Endothelial cell of umbilical vein (primary cell): ENCODE results near the gene ZGLP1.

Experiments
- EZH2 ChIP-seq: IDR thresholded peaks from 2 replicates; pipeline ENCODE4 v1.6.1; 2012; ENCODE audit warnings: borderline replicate concordance, low read depth, mild to moderate bottlenecking, moderate library complexity, low read length, inconsistent platforms; ENCODE audit not compliant: severe bottlenecking
- GATA2 ChIP-seq: IDR thresholded peaks from 2 replicates; pipeline ENCODE4 v1.7.0; 2011; ENCODE audit warnings: low read depth, mild to moderate bottlenecking, moderate library complexity, mixed read lengths, low read length; ENCODE audit not compliant: insufficient read length, insufficient read depth
- JUN ChIP-seq: IDR thresholded peaks from 2 replicates; pipeline ENCODE4 v1.6.1; 2011; ENCODE audit warnings: borderline replicate concordance, low read depth; ENCODE audit not compliant: insufficient read length, insufficient read depth
- POLR2A ChIP-seq: IDR thresholded peaks from 2 replicates; pipeline ENCODE4 v1.6.1; 2012; ENCODE audit warnings: low read depth, mild to moderate bottlenecking, control low read depth, low read length
- POLR2AphosphoS5 ChIP-seq: IDR thresholded peaks from 2 replicates; pipeline ENCODE4 v1.6.1; 2012; ENCODE audit warnings: low read depth, mild to moderate bottlenecking, control low read depth, low read length, moderate library complexity; ENCODE audit not compliant: insufficient read depth
- TF ChIP-seq, protein P1 (sequence below), 2 donors: IDR thresholded peaks; 1 replicate in 1 of 2; 2 replicates in 1 of 2; pipeline ENCODE4 v1.5.1; 2011; ENCODE audit warnings: low read length in 2 of 2, mild to moderate bottlenecking in 2 of 2, moderate library complexity in 2 of 2, control low read depth in 1 of 2, inconsistent platforms in 1 of 2, low read depth in 1 of 2; ENCODE audit not compliant: insufficient read depth in 1 of 2; ENCODE audit errors: extremely low read depth in 1 of 2
- TF ChIP-seq, protein P2 (sequence below): IDR thresholded peaks from 2 replicates; pipeline ENCODE4 v1.6.1; 2011; ENCODE audit not compliant: insufficient read depth, insufficient read length

DNA sequence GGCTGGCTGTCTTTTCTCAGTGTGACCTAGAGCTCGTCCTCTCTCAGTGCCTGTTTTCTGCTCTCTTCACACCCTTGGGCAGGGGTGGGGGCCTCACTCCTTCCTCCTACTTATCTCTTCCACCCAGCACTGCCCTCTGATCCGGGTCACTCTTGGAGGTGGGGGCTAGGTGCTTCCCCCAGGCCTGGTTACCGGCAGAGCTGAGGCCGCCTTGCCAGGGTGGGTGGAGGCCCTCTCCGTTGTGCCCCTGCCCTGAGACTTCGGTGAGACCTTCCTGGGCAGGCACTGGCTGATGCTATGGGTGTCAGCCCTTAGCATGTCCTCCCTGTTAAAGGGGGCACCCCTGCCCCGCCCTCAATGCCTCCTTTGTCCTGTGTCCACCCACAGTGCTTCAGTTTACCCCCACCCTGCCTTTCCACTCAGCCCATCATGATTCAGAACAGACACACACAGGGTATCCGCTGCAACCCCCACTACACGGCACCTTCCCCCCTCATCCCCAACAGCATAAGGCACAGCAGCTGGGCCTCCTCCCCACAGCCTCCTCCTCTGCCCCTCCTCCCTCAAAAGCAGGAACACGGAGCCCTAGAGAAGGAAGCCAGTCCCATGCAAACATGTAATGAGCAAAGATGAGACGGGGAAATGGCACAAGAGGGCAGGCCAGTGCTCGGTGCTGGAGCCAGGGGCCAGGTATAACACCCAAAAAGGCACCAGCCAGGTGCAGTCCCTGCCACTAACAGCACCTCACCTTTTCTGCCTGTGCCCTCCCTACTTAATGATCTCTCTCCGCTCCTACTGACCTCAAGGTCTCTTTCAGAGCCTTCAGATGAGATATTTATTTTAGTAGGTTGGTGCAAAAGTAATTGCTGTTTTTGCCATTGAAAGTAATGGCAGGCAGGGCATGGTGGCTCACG, 9.8 kb downstream of the ZGLP1 start:
- TF ChIP-seq POLR2A: no peak
- TF ChIP-seq, protein P1, sequence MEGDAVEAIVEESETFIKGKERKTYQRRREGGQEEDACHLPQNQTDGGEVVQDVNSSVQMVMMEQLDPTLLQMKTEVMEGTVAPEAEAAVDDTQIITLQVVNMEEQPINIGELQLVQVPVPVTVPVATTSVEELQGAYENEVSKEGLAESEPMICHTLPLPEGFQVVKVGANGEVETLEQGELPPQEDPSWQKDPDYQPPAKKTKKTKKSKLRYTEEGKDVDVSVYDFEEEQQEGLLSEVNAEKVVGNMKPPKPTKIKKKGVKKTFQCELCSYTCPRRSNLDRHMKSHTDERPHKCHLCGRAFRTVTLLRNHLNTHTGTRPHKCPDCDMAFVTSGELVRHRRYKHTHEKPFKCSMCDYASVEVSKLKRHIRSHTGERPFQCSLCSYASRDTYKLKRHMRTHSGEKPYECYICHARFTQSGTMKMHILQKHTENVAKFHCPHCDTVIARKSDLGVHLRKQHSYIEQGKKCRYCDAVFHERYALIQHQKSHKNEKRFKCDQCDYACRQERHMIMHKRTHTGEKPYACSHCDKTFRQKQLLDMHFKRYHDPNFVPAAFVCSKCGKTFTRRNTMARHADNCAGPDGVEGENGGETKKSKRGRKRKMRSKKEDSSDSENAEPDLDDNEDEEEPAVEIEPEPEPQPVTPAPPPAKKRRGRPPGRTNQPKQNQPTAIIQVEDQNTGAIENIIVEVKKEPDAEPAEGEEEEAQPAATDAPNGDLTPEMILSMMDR (IDR thresholded peaks at IDR 0.05; ENCODE audit: extremely low read depth in 1 of 2, insufficient read depth in 1 of 2, low read depth in 1 of 2, low read length in 2 of 2): no peak
- no peak for TF ChIP-seq JUN
- TF ChIP-seq EZH2: no peak
- no peak for TF ChIP-seq POLR2AphosphoS5
- no peak for TF ChIP-seq GATA2
- TF ChIP-seq, protein P2, sequence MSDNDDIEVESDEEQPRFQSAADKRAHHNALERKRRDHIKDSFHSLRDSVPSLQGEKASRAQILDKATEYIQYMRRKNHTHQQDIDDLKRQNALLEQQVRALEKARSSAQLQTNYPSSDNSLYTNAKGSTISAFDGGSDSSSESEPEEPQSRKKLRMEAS: no peak
